DND-41 (cell line): Measurements from ENCODE around the gene DOP1A.
"Not testable (repeated sequence)": the region's sequence is repeated elsewhere in the genome, so short reads cannot be mapped to it uniquely, and the experiment has no call there.

Experiments
- ATAC-seq: fragments of 200-7000 bp; cut with Tn5 transposase; 3 replicates; pipeline ENCODE4 v1.9.1; 2021; ENCODE audit warnings: low read depth; ENCODE audit not compliant: insufficient read depth
- DNase-seq: peaks from one replicate; pipeline ENCODE4 v3.0.0-alpha.2; 2020
- H2AFZ ChIP-seq: 2 replicates; pipeline ENCODE4 v1.6.0; 2012; ENCODE audit warnings: low read depth, low read length
- H3K27ac ChIP-seq: 2 replicates; pipeline ENCODE4 v1.5.1; 2012; ENCODE audit warnings: low read length, inconsistent platforms
- H3K27me3 ChIP-seq: fragments of 200-600 bp; sonication (generic); 2 replicates; pipeline ENCODE4 v1.6.0; 2012; ENCODE audit warnings: low read length, mild to moderate bottlenecking, inconsistent platforms; ENCODE audit not compliant: insufficient read depth, poor library complexity
- H3K36me3 ChIP-seq: 2 replicates; pipeline ENCODE4 v1.5.1; 2012; ENCODE audit warnings: low read length, inconsistent platforms; ENCODE audit not compliant: insufficient read depth
- H3K4me1 ChIP-seq: 2 replicates; pipeline ENCODE4 v1.5.1; 2012; ENCODE audit warnings: mild to moderate bottlenecking, low read length; ENCODE audit not compliant: insufficient read depth
- H3K4me2 ChIP-seq: 2 replicates; pipeline ENCODE4 v1.6.0; 2012; ENCODE audit warnings: mild to moderate bottlenecking, moderate library complexity, low read length, inconsistent platforms; ENCODE audit not compliant: insufficient read depth
- H3K4me3 ChIP-seq, 2 experiments: fragments of 200-600 bp in 1 of 2; shearing (Covaris generic) in 1 of 2; 2 replicates each; pipeline ENCODE4 v1.5.1; 2012 to 2016; ENCODE audit warnings: inconsistent platforms in 2 of 2, low read length in 2 of 2, mild to moderate bottlenecking in 2 of 2, low read depth in 1 of 2, moderate library complexity in 1 of 2
- H3K79me2 ChIP-seq: 2 replicates; pipeline ENCODE4 v1.6.0; 2012; ENCODE audit warnings: low read length, inconsistent platforms; ENCODE audit not compliant: insufficient read depth
- H3K9ac ChIP-seq: 2 replicates; pipeline ENCODE4 v1.6.0; 2012; ENCODE audit warnings: low read depth, mild to moderate bottlenecking, inconsistent platforms, low read length, moderate library complexity
- H3K9me3 ChIP-seq: 2 replicates; pipeline ENCODE4 v1.5.1; 2012; ENCODE audit warnings: low read length, moderate library complexity, mild to moderate bottlenecking, inconsistent platforms; ENCODE audit not compliant: insufficient read depth, severe bottlenecking
- H4K20me1 ChIP-seq: 2 replicates; pipeline ENCODE4 v1.6.0; 2012; ENCODE audit warnings: low read length; ENCODE audit not compliant: insufficient read depth
- EZH2 ChIP-seq: IDR thresholded peaks from 3 replicates; pipeline ENCODE4 v1.6.1; 2012; ENCODE audit warnings: borderline replicate concordance, low read depth, mild to moderate bottlenecking, moderate library complexity, low read length, inconsistent platforms; ENCODE audit not compliant: severe bottlenecking
- TF ChIP-seq, protein P1 (sequence below): IDR thresholded peaks from 2 replicates; pipeline ENCODE4 v1.5.1; 2012; ENCODE audit warnings: borderline replicate concordance, low read length, moderate library complexity, mild to moderate bottlenecking; ENCODE audit not compliant: poor library complexity, severe bottlenecking; ENCODE audit errors: extremely low read depth

DOP1A gene

DNA sequence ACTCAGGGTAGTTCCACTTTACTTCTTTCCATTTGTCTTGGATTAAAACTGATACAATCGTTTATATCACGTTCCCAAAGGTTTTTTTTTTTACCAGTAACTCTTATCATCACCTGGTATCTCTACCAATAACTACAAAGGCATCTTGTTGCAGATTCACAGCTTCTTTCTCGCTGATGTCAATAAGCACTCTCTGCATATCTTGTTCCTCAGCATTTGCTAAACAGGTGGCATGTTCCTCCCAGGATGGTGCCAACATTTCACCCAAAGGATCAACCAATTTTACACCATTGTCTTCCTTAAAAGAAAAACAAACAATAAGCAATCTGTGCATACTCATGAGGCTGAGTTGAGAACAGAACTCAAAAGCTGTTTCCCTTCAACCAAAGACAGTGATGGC lies 121.0 kb downstream of the DOP1A start:
- TF ChIP-seq, protein P1, sequence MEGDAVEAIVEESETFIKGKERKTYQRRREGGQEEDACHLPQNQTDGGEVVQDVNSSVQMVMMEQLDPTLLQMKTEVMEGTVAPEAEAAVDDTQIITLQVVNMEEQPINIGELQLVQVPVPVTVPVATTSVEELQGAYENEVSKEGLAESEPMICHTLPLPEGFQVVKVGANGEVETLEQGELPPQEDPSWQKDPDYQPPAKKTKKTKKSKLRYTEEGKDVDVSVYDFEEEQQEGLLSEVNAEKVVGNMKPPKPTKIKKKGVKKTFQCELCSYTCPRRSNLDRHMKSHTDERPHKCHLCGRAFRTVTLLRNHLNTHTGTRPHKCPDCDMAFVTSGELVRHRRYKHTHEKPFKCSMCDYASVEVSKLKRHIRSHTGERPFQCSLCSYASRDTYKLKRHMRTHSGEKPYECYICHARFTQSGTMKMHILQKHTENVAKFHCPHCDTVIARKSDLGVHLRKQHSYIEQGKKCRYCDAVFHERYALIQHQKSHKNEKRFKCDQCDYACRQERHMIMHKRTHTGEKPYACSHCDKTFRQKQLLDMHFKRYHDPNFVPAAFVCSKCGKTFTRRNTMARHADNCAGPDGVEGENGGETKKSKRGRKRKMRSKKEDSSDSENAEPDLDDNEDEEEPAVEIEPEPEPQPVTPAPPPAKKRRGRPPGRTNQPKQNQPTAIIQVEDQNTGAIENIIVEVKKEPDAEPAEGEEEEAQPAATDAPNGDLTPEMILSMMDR: no peak
- no peak for TF ChIP-seq EZH2
- DNase-seq (no peak), ATAC-seq (no peak)
- no peaks in the 10 kb centered on the region for H4K20me1 ChIP-seq
- no peaks in the 10 kb centered on the region for H3K9me3 ChIP-seq
- peaks cover 44% of the 10 kb centered on the region for H3K36me3 ChIP-seq
- no peak overlapping the region for H3K9ac ChIP-seq
- H3K27ac ChIP-seq: no peak overlapping the region
- no peak overlapping the region for H2AFZ ChIP-seq
- H3K79me2 ChIP-seq: peaks cover 19% of the 10 kb centered on the region
- H3K27me3 ChIP-seq: no peaks in the 10 kb centered on the region
- no peak overlapping the region for H3K4me3 ChIP-seq
- no peak overlapping the region for H3K4me2 ChIP-seq
- H3K4me1 ChIP-seq: peaks cover 20% of the 10 kb centered on the region

DNA sequence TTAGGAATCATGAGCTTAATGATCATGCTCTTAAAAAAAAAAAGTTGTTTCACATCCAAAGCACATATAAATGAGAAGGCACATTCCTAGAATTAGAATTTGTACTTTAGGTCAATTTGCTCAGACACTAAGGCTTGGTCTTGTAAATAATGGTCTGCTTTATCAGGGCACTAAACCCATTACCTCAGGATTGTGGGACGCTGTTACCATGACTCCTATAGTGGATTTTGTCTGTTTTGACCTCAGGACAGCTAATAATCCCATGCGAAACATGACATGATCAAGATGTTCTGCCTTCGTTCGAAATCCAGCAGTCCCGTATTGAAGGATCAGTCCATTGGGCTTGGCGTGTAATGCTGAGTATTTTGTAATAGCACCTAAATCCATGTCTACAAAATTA lies 123.2 kb downstream of the DOP1A start:
- Histone ChIP-seq H3K4me1 (peaks cover 34% of the 10 kb centered on the region), H3K4me2 (peak overlapping the region; percentile 29; the same call in 1 of the 2 replicates), H3K79me2 (peaks cover 19% of the 10 kb centered on the region), H3K36me3 (peaks cover 33% of the 10 kb centered on the region), H3K9ac (no peak overlapping the region), H3K4me3 (no peak overlapping the region), H4K20me1 (no peaks in the 10 kb centered on the region), H3K27me3 (no peaks in the 10 kb centered on the region), H2AFZ (no peak overlapping the region), H3K9me3 (no peaks in the 10 kb centered on the region), H3K27ac (no peak overlapping the region)
- ATAC-seq (no peak), DNase-seq (no peak)
- TF ChIP-seq, protein P1: no peak

DNA sequence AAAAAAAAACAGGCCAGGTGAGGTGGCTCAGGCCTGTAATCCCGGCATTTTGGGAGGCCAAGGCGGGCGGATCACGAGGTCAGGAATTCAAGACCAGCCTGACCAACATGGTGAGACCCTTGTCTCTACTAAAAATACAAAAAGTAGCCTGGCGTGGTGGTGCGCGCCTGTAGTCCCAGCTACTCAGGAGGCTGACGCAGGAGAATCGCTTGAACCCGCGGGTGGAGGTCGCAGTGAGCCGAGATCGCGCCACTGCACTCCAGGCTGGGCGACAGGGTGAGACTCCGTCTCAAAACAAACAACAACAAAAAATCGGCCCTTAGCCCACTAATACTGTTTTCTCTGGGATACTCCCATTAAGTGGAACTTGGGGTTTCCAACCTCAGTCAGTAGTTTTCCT lies 124.5 kb downstream of the DOP1A start:
- H3K4me1 ChIP-seq: peaks cover 34% of the 10 kb centered on the region
- not testable (repeated sequence) for H3K9me3 ChIP-seq, H3K27me3 ChIP-seq, ATAC-seq, H3K27ac ChIP-seq, DNase-seq, H4K20me1 ChIP-seq
- H3K36me3 ChIP-seq: peaks cover 29% of the 10 kb centered on the region
- peaks cover 19% of the 10 kb centered on the region for H3K79me2 ChIP-seq
- peak overlapping the region; percentile 74 to 88; a peak in 3 of 4 replicates for H3K4me3 ChIP-seq
- H3K9ac ChIP-seq: peak overlapping the region; percentile 86
- H3K4me2 ChIP-seq: peak overlapping the region; percentile 93
- peak overlapping the region; percentile 92 for H2AFZ ChIP-seq

DNA sequence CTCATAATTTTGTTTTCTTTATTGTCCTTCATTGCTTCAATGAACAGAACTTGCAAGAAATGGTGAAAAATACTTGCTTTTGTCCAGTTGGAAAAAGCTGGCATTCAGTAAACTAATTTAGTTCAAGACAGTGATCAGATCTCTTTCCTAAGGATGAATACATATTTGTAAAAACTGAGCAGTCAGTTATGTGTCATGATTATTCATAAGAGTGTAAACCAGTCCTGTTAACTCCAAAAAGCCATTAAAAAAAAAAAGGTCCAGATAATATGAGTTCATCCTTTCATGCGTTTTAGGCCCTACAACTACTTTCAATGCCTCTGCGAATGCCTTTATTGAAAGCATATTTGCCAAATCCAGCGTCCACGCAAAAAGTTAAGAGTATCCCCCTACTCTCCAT lies 125.0 kb downstream of the DOP1A start:
- peak overlapping the region; percentile 93 for H3K4me2 ChIP-seq
- no peaks in the 10 kb centered on the region for H3K27me3 ChIP-seq
- peak overlapping the region; percentile 79 for H3K27ac ChIP-seq
- H3K4me3 ChIP-seq: peak overlapping the region; percentile 74 to 88
- H3K79me2 ChIP-seq: peaks cover 19% of the 10 kb centered on the region
- peak overlapping the region; percentile 92 for H2AFZ ChIP-seq
- no peak for TF ChIP-seq EZH2
- TF ChIP-seq, protein P1: no peak
- peaks cover 34% of the 10 kb centered on the region for H3K4me1 ChIP-seq
- H3K9me3 ChIP-seq: no peaks in the 10 kb centered on the region
- no peaks in the 10 kb centered on the region for H4K20me1 ChIP-seq
- ATAC-seq (no peak), DNase-seq (no peak)
- H3K9ac ChIP-seq: peak overlapping the region; percentile 86
- peaks cover 29% of the 10 kb centered on the region for H3K36me3 ChIP-seq
